IMR-90 (cell line): Measurements from ENCODE around the gene RIMBP2. TPM values are rescaled to one million over a fixed set of nuclear protein-coding genes. Genes with fewer than 3 reads are reported as not detected.

Experiments
- ATAC-seq: fragments of 200-7000 bp; cut with Tn5 transposase; 2 replicates; pipeline ENCODE4 v1.9.1; 2020; ENCODE audit warnings: low read depth, mild to moderate bottlenecking, moderate library complexity
- BruUV-seq: library from RNA; stranded (reverse); fragments of 400-500 nt; replicated peaks from 2 replicates; lab custom pipeline; 2021; lab: Mats Ljungman, UMichigan
- CTCF ChIA-PET: fragments of 300-600 bp; formaldehyde crosslinking; extraction: SDS; loops from one replicate; lab custom pipeline; 2021; ENCODE audit warnings: antibody characterized with exemption; lab: Yijun Ruan, JAX
- POLR2A ChIA-PET: fragments of 300-600 bp; sonication (Branson Sonifier 250); formaldehyde crosslinking; loops from one replicate; lab custom pipeline; 2022; ENCODE audit warnings: antibody characterized with exemption; ENCODE audit not compliant: unreplicated experiment; lab: Charles Lee
- DNase-seq: peaks from one replicate; pipeline ENCODE4 v3.0.0; 2013
- H2AFZ ChIP-seq: replicated peaks from 2 replicates; pipeline ENCODE3; 2013; ENCODE audit warnings: low read length, mild to moderate bottlenecking; ENCODE audit not compliant: poor library complexity
- H2AK5ac ChIP-seq: 2 replicates; pipeline ENCODE4 v1.6.1; 2013; ENCODE audit warnings: low read depth, low read length, inconsistent platforms
- H2AK9ac ChIP-seq: replicated peaks from 2 replicates; pipeline ENCODE3; 2013; ENCODE audit warnings: mild to moderate bottlenecking, low read depth, low read length, moderate library complexity; ENCODE audit not compliant: poor library complexity
- H2BK120ac ChIP-seq: 2 replicates; pipeline ENCODE4 v1.6.1; 2013; ENCODE audit warnings: low read depth, low read length, inconsistent platforms
- H2BK15ac ChIP-seq: 3 replicates; pipeline ENCODE4 v1.6.1; 2013; ENCODE audit warnings: low read depth, low read length, inconsistent platforms
- H2BK20ac ChIP-seq: 2 replicates; pipeline ENCODE4 v1.6.1; 2013; ENCODE audit warnings: low read depth, mild to moderate bottlenecking, inconsistent platforms, low read length, moderate library complexity
- H2BK5ac ChIP-seq: 2 replicates; pipeline ENCODE4 v1.6.1; 2013; ENCODE audit warnings: mild to moderate bottlenecking, low read depth, low read length, inconsistent platforms; ENCODE audit not compliant: poor library complexity, severe bottlenecking
- H3K14ac ChIP-seq: replicated peaks from 2 replicates; pipeline ENCODE4 v1.6.1; 2013; ENCODE audit warnings: low read depth, low read length, inconsistent platforms
- H3K18ac ChIP-seq: 2 replicates; pipeline ENCODE4 v1.6.1; 2013; ENCODE audit warnings: low read depth, low read length, control low read depth
- H3K23ac ChIP-seq: 2 replicates; pipeline ENCODE4 v1.6.1; 2013; ENCODE audit warnings: low read depth, low read length, inconsistent platforms
- H3K27ac ChIP-seq: 2 replicates; pipeline ENCODE4 v1.5.1; 2013; ENCODE audit warnings: mild to moderate bottlenecking, control low read depth, low read length; ENCODE audit not compliant: insufficient read depth
- H3K27me3 ChIP-seq: 2 replicates; pipeline ENCODE4 v1.6.1; 2013; ENCODE audit warnings: low read length; ENCODE audit not compliant: control insufficient read depth, insufficient read depth
- H3K36me3 ChIP-seq: 2 replicates; pipeline ENCODE4 v1.6.1; 2013; ENCODE audit warnings: low read length, mixed read lengths; ENCODE audit not compliant: control insufficient read depth, insufficient read depth
- H3K4ac ChIP-seq: 2 replicates; pipeline ENCODE4 v1.6.1; 2013; ENCODE audit warnings: low read depth, low read length, inconsistent platforms
- H3K4me1 ChIP-seq: 2 replicates; pipeline ENCODE4 v1.6.1; 2013; ENCODE audit warnings: low read length, mixed read lengths; ENCODE audit not compliant: control insufficient read depth, insufficient read depth
- H3K4me2 ChIP-seq: 2 replicates; pipeline ENCODE4 v1.6.1; 2013; ENCODE audit warnings: low read depth, mild to moderate bottlenecking, control low read depth, low read length, moderate library complexity
- H3K4me3 ChIP-seq: 2 replicates; pipeline ENCODE4 v1.5.1; 2013; ENCODE audit warnings: low read depth, mild to moderate bottlenecking, control low read depth, low read length, moderate library complexity; ENCODE audit not compliant: insufficient read depth
- H3K56ac ChIP-seq: 2 replicates; pipeline ENCODE4 v1.6.1; 2013; ENCODE audit warnings: low read length, inconsistent platforms; ENCODE audit not compliant: insufficient read depth; ENCODE audit errors: extremely low read depth
- H3K79me1 ChIP-seq, 2 experiments: 2 replicates each; pipeline ENCODE4 v1.6.1; 2013; ENCODE audit warnings: low read length in 2 of 2, inconsistent platforms in 1 of 2, low read depth in 1 of 2
- H3K9ac ChIP-seq: 2 replicates; pipeline ENCODE4 v1.6.1; 2013; ENCODE audit warnings: low read depth, low read length, control low read depth
- H3K9me1 ChIP-seq: 2 replicates; pipeline ENCODE4 v1.6.1; 2013; ENCODE audit warnings: low read length, inconsistent platforms; ENCODE audit not compliant: insufficient read depth
- H3K9me3 ChIP-seq: 2 replicates; pipeline ENCODE4 v1.6.1; 2013; ENCODE audit warnings: low read length; ENCODE audit not compliant: control insufficient read depth, insufficient read depth
- H4K20me1 ChIP-seq: 2 replicates; pipeline ENCODE4 v1.6.1; 2013; ENCODE audit warnings: low read length, inconsistent platforms; ENCODE audit not compliant: insufficient read depth
- H4K5ac ChIP-seq: 2 replicates; pipeline ENCODE4 v1.6.1; 2013; ENCODE audit warnings: mild to moderate bottlenecking, low read depth, low read length, control low read depth
- H4K8ac ChIP-seq, 2 experiments: 2 replicates each; pipeline ENCODE4 v1.6.1; 2013; ENCODE audit warnings: low read depth in 2 of 2, low read length in 2 of 2, control low read depth in 1 of 2, inconsistent platforms in 1 of 2
- H4K91ac ChIP-seq: 2 replicates; pipeline ENCODE4 v1.6.1; 2013; ENCODE audit warnings: low read depth, low read length, inconsistent platforms; ENCODE audit not compliant: insufficient read depth
- BHLHE40 ChIP-seq: fragments of 150-350 bp; IDR thresholded peaks from 2 replicates; pipeline ENCODE4 v1.6.1; 2016; ENCODE audit warnings: mild to moderate bottlenecking, low read depth, low read length
- FOS ChIP-seq: fragments of 150-350 bp; IDR thresholded peaks from 2 replicates; pipeline ENCODE4 v1.6.1; 2016; ENCODE audit warnings: low read depth, low read length
- MAZ ChIP-seq: IDR thresholded peaks from 2 replicates; pipeline ENCODE4 v1.6.1; 2012; ENCODE audit warnings: low read depth, mild to moderate bottlenecking, low read length, improper control_type of control experiment, moderate library complexity, borderline replicate concordance
- MXI1 ChIP-seq: IDR thresholded peaks from 2 replicates; pipeline ENCODE4 v1.6.1; 2012; ENCODE audit warnings: low read depth, mild to moderate bottlenecking, low read length, moderate library complexity, borderline replicate concordance
- POLR2A ChIP-seq: IDR thresholded peaks from 2 replicates; pipeline ENCODE4 v1.6.1; 2012; ENCODE audit warnings: mild to moderate bottlenecking, low read depth, low read length
- RCOR1 ChIP-seq: IDR thresholded peaks from 2 replicates; pipeline ENCODE4 v1.6.1; 2012; ENCODE audit warnings: mild to moderate bottlenecking, low read length, improper control_type of control experiment; ENCODE audit not compliant: insufficient replicate concordance
- WGBS, 2 experiments: methylation state at CpG; one replicate each; pipeline versions ENCODE4 v1.1.5 to v1.1.7; 2013; ENCODE audit warnings: missing lambda C conversion rate in 2 of 2; ENCODE audit not compliant: insufficient read length in 1 of 2; ENCODE audit errors: extremely low coverage in 2 of 2; 5-methylcytosine and 5-hydroxymethylcytosine counted together
- dilution Hi-C: fragments of 300-500 bp; cut with HindIII; formaldehyde crosslinking; loops from one replicate; pipeline ENCODE4 v1.14.3; 2018; ENCODE audit warnings: low sequenced_read_pairs; ENCODE audit not compliant: unreplicated experiment
- in situ Hi-C: fragments of 300-500 bp; cut with MboI; formaldehyde crosslinking; loops from 3 replicates; pipeline ENCODE4 v1.14.3; 2019; ENCODE audit warnings: low sequenced_read_pairs, inconsistent platforms, mixed read lengths
- intact Hi-C: fragments of 100-400 bp; cut with micrococcal nuclease; formaldehyde crosslinking; loops from 2 replicates; pipeline ENCODE4 v1.10.0; 2022
- polyA plus RNA-seq, 3 experiments: library from polyadenylated mRNA; depleted of rRNA; stranded (reverse); fragments of >200 nt; gene quantifications; 2 replicates each; pipeline ENCODE4 v1.2.3, GENCODE V29; 2012; ENCODE audit warnings: low replicate concordance in 1 of 3
- total RNA-seq: library from RNA; depleted of rRNA; stranded (reverse); fragments of >200 nt; gene quantifications from 2 replicates; pipeline ENCODE4 v1.2.3, GENCODE V29; 2012

RIMBP2 gene
- total and polyA plus RNA-seq, 2 of the 4 experiments (the other 2 are of a cell fraction) = not detected

DNA sequence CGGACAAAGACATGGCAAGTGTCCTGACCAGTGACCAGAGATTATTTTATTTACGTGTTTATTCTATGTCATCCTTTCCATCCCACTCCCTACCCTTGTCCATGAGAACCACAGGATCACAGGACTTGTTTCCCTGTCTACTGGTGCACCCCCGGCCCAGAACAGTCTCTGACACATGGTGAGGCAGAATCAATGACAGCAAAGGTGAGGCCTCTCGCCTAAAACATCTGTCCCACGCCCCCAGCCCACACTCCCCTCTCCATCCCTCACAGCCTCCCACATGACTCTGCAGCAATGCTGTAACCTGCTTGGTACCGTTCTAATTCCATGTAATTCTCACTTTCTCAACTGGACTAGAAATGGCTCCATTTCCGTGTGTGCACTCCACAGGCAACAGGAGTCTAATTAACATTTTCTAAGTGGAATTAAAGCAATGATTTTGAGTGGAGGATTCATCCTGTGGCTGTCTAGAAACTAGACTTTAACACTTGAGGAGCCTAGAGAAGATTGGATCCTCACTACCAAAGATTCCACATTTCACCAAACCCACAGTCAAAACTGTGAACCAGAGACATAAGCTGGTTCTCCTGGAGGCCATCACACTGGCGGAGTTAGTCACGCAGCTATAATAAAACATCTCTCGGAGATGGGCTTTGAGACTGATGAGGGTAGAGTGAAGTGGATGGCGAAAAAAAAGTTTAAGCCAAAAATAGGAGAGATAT is 228.3 kb downstream of the RIMBP2 start:
- Histone ChIP-seq H3K23ac (no peak overlapping the region), H2AFZ (no peak overlapping the region), H2BK15ac (no peak overlapping the region), H3K18ac (no peak overlapping the region), H3K4me3 (no peak overlapping the region), H3K9ac (no peak overlapping the region), H3K36me3 (no peaks in the 10 kb centered on the region), H3K56ac (no peak overlapping the region), H4K20me1 (no peaks in the 10 kb centered on the region), H2AK5ac (no peak overlapping the region), H4K5ac (no peak overlapping the region), H3K9me1 (no peaks in the 10 kb centered on the region), H2BK5ac (no peak overlapping the region), H3K4me1 (no peaks in the 10 kb centered on the region), H2AK9ac (no peak overlapping the region), H3K4ac (no peak overlapping the region), H2BK20ac (no peak overlapping the region), H3K14ac (no peak overlapping the region), H4K91ac (no peak overlapping the region), H2BK120ac (no peak overlapping the region), H3K27me3 (no peaks in the 10 kb centered on the region), H3K4me2 (no peak overlapping the region), H3K79me1 (no peaks in the 10 kb centered on the region), H4K8ac (no peak overlapping the region), H3K27ac (no peak overlapping the region), H3K9me3 (peaks cover 47% of the 10 kb centered on the region)
- no peak for ATAC-seq
- TF ChIP-seq RCOR1 = no peak
- TF ChIP-seq MAZ = no peak
- no peak for TF ChIP-seq BHLHE40
- no peak for TF ChIP-seq POLR2A
- TF ChIP-seq MXI1 = no peak
- TF ChIP-seq FOS = no peak
- intact Hi-C loops = no loop called here
- dilution Hi-C loops = no loop called here
- DNase-seq = no peak
- no TSS peak for BruUV-seq
- POLR2A ChIA-PET = no interaction called here
- 21% methylated on average over 5 of the region's 11 CpGs; no CpG with 5 or more reads in 1 of the 2 experiments for WGBS, 2 experiments
- in situ Hi-C loops = no loop called here
- CTCF ChIA-PET = no interaction called here
